ENCODE results near the gene JAKMIP1. TPM values are rescaled to one million over a fixed set of nuclear protein-coding genes. Genes with fewer than 3 reads are reported as not detected.

Gene JAKMIP1
- total RNA-seq, 4 donors from 2014 or later = not detected

DNA sequence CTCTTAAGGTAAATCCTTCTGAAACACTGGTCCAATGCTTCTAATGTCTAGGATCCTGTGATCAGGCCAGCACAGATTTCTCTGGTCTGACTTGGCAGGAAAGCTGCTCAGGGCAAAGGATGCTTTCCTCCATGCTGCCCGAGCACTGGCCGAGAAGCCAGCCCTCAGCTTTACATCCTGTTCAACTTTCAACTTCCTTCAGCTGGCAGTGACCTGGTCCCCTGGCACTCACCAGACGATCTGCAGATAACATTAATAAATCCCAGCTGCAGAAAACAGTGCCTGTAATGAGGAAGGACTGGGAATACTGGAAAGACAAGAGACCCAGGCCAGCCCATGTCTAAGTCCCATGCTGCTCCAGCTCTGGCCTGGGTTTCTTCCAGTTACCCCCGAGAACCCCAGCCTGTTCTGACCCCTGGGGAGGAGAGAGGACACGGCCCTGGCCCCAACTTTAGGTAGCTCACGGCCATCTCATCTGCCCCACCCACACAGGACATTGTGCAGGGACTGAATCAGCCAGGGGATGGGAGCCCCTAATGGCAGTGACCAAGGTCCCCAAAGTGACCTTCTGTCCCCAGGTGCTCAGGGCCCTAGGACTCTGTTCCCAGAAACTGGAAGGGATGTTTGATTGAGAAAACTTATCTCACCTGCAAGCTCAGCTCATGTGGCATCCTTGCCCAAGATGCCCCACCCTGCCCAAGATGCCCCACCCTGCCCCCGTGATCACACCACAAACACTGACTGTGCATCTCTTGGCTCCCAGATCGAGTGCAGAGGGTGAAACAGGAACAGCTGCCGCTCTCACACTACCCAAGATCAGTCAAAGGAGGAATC is 28.0 kb downstream of the JAKMIP1 start:
- DNase-seq (ENCODE audit: low spot score in 2 of 2) = no peak
- H3K4me3 ChIP-seq (ENCODE audit: low read depth, poor library complexity, severe bottlenecking) = no peak overlapping the region
- 39 to 47% methylated on average over 7 to 9 of the region's 9 CpGs for WGBS, 2 donors
- intact Hi-C loops (cut with DNase I; ENCODE audit: low total_unique reads) = no loop called here
- TF ChIP-seq, protein P1, sequence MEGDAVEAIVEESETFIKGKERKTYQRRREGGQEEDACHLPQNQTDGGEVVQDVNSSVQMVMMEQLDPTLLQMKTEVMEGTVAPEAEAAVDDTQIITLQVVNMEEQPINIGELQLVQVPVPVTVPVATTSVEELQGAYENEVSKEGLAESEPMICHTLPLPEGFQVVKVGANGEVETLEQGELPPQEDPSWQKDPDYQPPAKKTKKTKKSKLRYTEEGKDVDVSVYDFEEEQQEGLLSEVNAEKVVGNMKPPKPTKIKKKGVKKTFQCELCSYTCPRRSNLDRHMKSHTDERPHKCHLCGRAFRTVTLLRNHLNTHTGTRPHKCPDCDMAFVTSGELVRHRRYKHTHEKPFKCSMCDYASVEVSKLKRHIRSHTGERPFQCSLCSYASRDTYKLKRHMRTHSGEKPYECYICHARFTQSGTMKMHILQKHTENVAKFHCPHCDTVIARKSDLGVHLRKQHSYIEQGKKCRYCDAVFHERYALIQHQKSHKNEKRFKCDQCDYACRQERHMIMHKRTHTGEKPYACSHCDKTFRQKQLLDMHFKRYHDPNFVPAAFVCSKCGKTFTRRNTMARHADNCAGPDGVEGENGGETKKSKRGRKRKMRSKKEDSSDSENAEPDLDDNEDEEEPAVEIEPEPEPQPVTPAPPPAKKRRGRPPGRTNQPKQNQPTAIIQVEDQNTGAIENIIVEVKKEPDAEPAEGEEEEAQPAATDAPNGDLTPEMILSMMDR (IDR thresholded peaks at IDR 0.05) = no peak
- TF ChIP-seq POLR2A (IDR thresholded peaks at IDR 0.05) = no peak

- intact Hi-C loops (cut with DNase I; ENCODE audit: low total_unique reads) = no loop called here
- 65 to 70% methylated on average over 4 of the region's 4 CpGs for WGBS, 2 donors
- no peak for DNase-seq (ENCODE audit: low spot score in 2 of 2)
Observed at GRCh38 chr4:6169239-6169638, 31.1 kb downstream of the JAKMIP1 start.

DNA sequence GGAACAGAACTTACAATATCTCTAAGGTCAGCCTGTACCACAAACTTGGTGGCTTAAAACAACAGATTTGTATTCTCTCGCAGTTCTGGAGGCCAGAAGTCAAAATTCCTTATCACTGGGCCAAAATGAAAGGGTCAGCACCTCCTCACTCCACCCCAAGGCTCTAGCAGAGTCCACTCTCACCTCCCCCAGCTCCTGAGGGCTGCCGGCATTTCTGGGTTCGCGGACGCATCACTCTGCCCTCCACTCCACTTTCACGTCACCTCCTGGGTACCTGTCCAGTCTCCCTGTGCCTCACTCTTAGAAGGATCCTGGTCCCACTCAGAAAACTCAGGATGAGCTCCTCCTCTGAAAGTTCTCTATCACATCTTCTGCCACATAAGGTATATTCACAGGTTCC is 34.6 kb downstream of the JAKMIP1 start:
- no peak for DNase-seq (ENCODE audit: low spot score in 2 of 2)
- no peak for TF ChIP-seq POLR2A (IDR thresholded peaks at IDR 0.05)
- TF ChIP-seq, protein P1 (IDR thresholded peaks at IDR 0.05) = no peak
- H3K4me3 ChIP-seq (ENCODE audit: low read depth, poor library complexity, severe bottlenecking) = no peak overlapping the region
- intact Hi-C loops (cut with DNase I; ENCODE audit: low total_unique reads) = no loop called here
- 92 to 93% methylated on average over 6 of the region's 6 CpGs for WGBS, 2 donors

More at GRCh38 chr4:6169239-6169638, 31.1 kb downstream of the JAKMIP1 start:
- TF ChIP-seq POLR2A (IDR thresholded peaks at IDR 0.05) = no peak
- TF ChIP-seq, protein P1 (IDR thresholded peaks at IDR 0.05) = no peak
- H3K4me3 ChIP-seq (ENCODE audit: low read depth, poor library complexity, severe bottlenecking) = no peak overlapping the region

DNA sequence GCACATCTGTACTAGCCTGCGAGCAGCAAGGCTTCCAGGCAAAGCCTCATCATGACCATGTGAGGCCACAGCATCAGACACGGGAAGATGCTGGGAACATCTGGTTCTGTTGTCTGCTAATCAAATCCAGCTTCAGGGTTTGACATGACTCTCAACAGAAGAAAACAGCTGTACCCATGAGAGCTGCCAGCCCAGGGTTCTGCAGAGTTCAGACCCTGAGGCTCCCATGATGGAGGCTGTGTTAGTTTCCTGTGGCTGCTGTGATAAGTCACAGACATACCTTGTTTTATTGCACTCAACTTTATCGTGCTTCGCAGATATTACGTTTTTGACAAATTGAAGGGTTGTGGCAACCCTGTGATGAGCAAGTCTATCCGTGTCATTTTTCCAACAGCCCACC is 37.5 kb downstream of the JAKMIP1 start:
- 59% methylated on average over 6 of the region's 6 CpGs for WGBS, 2 donors
- no peak for DNase-seq (ENCODE audit: low spot score in 2 of 2)
- intact Hi-C loops (cut with DNase I; ENCODE audit: low total_unique reads) = no loop called here
- no peak for TF ChIP-seq POLR2A (IDR thresholded peaks at IDR 0.05)
- TF ChIP-seq, protein P1 (IDR thresholded peaks at IDR 0.05) = no peak
- no peak overlapping the region for H3K4me3 ChIP-seq (ENCODE audit: low read depth, poor library complexity, severe bottlenecking)

GRCh38 chr4:6161921-6162464 is 38.4 kb downstream of the JAKMIP1 start:
- DNase-seq (ENCODE audit: low spot score in 2 of 2) = no peak
- 71 to 80% methylated on average over 10 of the region's 10 CpGs for WGBS, 2 donors
- TF ChIP-seq, protein P1 (IDR thresholded peaks at IDR 0.05) = no peak
- no peak for TF ChIP-seq POLR2A (IDR thresholded peaks at IDR 0.05)
- no peak overlapping the region for H3K4me3 ChIP-seq (ENCODE audit: low read depth, poor library complexity, severe bottlenecking)
- intact Hi-C loops (cut with DNase I; ENCODE audit: low total_unique reads) = no loop called here

All from lower leg skin (tissue), 4 donors.